HG02884 (cell line): ENCODE data around the gene SNRNP200.
"Not testable (repeated sequence)": the region's sequence is repeated elsewhere in the genome, so short reads cannot be mapped to it uniquely, and the experiment has no call there.

Experiments used
- ATAC-seq: cut with Tn5 transposase; IDR thresholded peaks from one replicate; pipeline ENCODE4 v1.9.1; 2021; ENCODE audit warnings: mild to moderate bottlenecking, moderate library complexity; ENCODE audit not compliant: unreplicated experiment

Gene SNRNP200

DNA sequence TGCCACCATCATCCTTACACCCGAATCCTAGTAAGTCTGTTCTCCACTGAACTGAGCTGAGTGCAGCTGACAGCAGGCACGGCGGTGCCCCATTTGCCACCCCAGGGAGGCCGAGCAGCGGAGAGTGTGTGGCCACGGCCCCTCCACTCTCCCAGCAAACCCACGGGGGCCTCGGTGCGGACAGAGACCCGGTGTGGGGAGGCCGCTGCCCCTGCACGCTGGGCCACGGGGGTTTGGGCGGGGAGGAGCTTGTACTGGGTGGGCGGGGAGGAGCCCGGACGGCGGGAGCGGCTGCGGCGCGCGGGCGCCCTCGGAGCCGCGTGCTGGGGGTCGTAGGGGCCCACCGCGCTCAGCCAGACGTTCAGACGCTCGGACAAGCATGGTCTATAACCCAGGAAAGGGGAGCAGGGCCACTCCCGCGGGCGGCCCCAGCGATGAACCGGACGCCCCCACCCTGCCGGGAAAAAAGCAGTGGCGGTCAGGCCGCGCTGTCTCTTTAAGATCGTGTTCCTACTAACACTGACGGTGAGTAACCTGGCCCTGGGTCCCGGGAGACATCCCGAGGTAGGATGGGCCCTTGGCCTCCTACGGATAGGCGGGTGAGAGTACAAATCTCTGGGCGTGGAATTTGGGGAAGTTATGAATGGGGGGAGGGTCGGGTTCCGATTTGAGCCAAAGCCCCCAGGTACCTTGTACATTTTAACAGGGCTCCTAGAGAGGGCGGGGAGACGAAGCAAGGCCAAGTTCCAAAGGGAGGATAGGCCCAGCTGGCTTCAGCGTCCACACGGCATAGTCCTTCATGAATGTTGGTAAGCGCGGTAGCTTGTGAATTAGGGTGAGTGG is 19.9 kb upstream of the SNRNP200 start, which contains the start of gene ITPRIPL1:
Gene ITPRIPL1, plus strand, starts transcription at position 277 of the 843 bp plus-strand sequence. Its CDS starts 523 bp downstream, at position 800.
- no peak for ATAC-seq

DNA sequence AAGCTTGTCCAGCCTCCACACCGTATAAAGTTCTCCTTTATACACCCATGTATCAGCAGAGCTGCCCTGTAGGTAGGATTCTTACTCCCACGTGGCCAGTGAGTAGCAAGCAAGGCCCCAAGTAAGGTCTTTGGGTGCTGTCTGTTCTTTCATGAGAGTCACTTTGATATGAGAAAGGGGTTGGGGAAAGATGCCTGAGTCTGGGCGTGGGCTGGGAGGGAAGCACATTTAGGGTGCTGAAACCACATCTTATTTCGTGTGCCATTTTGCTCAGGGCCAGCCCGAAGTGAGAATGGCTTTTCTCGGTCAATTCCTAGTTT is 19.3 kb upstream of the SNRNP200 start:
- no peak for ATAC-seq

DNA sequence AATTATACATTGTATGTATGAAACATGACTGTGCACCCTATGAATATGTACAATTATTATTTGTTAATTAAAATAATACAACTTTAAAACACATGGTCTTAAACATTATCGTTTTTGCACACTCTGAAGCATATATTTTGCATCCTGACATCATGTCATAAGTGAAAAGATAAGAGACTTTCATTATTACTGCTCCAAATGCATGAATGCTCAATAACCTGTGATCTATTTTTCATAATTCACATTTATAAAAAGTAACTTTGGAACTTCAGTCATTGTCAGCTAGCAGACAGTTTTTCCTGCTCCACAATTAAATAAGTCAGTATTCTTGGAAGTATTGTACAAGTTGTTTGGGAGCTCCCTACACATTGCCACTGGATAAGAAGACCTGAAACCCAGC is 18.5 kb upstream of the SNRNP200 start:
- ATAC-seq: no peak

- ATAC-seq: no peak
These were observed 15.6 kb upstream of the SNRNP200 start for GRCh38 chr2:96320728-96321622.

- no peak for ATAC-seq
These were observed 15.0 kb upstream of the SNRNP200 start for GRCh38 chr2:96320326-96320725.

DNA sequence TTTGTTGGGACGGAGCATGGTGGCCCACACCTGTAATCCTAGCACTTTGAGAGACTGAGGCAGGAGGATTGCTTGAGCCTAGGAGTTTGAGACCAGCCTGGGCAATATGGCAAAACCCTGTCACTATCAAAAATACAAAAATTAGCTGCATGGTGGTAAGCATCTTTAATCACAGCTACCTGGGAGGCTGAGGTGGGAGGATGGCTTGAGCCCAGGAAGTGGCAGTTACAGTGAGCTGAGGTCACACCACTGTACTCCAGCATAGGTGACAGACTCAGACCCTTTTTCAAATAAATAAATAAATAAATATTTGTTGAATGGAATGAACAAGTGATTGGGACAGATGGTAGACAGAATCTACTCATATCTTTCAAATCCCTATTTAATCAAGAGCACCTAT is 14.1 kb upstream of the SNRNP200 start:
- ATAC-seq: no peak

DNA sequence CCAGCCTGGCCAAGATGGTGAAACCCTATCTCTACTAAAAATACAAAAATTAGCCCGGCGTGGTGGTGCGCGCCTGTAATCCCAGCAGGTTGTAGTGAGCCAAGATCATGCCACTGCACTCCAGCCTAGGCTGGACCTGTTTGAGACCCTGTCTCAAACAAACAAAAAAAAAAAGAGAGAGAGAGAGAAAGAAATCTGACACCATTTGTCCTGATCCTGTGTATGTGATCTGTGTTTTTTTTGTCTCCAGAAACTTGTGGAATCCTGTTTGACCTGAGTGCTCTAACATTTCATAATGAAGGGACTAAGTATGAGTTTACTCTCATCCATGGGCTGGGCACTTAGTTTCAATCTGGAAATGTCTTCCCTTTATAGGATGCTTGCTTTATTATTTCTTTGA is 13.4 kb upstream of the SNRNP200 start:
- no peak for ATAC-seq

- no peak for ATAC-seq
These were observed 12.2 kb upstream of the SNRNP200 start for GRCh38 chr2:96317584-96317997.

GRCh38 chr2:96316999-96317398 is 11.7 kb upstream of the SNRNP200 start:
- ATAC-seq: no peak

DNA sequence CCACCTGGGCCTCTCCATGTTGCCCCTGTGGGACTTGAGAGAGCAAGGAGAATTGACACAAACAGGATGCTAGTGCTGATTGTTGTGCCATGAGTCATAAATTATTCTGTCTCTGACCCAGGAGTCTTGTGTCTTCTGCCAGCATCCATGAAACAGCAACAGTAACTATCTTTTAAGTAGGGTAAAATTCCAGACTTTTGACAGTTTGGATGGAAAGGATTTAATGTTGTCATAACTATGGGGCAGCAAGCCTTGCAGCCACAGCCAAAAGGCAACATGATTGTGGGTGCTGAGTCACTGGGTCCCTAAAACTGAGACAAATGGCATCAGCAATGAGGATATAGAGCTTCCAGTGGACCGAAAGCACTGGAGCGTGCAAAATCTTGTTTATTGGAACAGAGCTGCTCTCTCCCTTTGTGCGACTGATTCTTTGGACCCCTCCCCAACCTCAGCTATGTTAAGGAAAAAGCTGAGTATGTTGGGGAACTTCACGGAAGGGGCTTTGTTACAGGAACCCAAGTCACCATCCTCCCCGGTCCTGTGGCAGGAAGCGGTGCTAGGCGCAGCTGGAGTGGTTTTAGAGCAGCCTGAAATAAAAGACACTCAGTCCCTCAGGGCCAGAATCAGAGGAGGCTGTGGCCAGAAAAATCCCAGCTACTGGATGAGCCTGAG is 10.2 kb upstream of the SNRNP200 start:
- no peak for ATAC-seq

DNA sequence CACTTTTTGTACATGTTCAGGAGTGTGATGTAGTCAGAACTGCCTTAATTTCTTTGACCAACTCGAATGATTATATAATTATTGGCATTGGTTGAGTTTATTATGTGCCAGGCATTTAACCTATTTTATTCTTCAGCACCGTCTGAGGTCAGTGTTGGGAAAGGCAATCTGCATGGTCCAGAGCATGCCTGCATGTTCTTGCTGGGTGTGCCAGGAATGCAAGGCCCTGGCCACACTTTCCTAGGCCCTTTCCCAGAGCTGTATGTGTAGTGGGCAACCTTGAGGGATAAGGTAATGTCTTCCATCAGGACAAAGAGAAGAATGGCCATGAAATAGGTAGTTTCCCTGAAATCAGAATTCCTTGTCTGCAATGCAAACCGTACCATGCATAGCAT is 9.7 kb upstream of the SNRNP200 start:
- ATAC-seq: no peak

DNA sequence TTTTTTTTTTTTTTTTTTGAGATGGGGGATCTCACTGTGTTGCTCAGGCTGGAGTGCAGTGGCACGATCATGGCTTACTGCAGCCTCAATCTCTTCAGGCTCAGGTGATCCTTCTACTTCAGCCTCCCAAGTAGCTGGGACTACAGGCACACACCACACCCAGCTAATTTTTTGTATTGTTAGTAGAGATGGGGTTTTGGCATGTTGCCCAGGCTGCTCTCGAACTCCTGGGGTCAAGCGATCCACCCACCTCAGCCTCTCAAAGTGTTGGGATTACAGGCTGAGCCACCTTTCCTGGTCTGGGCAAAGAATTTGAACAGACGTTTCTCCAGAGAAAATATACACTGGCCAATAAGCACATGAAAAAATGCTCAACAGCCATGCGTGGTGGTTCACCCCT is 2.9 kb upstream of the SNRNP200 start:
- ATAC-seq: no peak

GRCh38 chr2:96306370-96306769 is 1.0 kb upstream of the SNRNP200 start:
- no peak for ATAC-seq

DNA sequence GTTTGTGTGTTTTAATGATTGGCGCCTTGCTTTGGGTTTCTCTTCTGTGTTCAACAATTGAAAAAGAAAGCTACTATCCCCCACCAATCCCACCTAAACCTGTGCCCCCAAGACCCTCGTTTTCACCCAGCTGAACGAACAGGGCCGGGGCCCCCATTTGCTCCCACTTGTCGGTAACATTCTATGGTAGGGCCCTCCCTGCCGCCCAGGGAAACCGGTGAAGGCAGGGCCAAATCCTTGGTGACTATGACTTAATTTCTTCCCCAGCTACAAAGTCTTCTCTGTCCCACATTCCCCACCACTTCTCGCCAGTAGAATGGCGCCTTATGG is 598 bp upstream of the SNRNP200 start:
- no peak for ATAC-seq

- ATAC-seq: no peak
These were observed 740 bp downstream of the SNRNP200 start for GRCh38 chr2:96304606-96305005.

DNA sequence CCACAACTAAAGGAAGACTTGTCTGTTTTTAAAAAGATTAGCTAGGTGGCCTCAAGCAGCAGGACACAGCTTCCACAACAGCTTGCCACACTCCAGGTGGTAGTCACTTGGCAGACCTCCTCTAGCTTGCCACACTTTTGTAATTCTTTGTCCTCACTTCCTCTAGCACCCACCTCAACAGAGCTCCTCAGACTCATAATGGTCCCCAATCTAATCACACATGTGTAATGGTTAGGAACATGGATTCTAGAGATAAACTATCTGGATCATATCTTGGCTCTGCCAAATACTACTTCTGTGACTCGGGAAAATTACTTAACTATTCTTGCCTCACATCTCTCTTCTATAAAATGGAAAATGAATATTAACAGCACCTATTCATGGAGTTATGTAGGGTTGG is 3.5 kb downstream of the SNRNP200 start:
- no peak for ATAC-seq

GRCh38 chr2:96296925-96297324 is 8.4 kb downstream of the SNRNP200 start:
- no peak for ATAC-seq

GRCh38 chr2:96294271-96294670 is 11.1 kb downstream of the SNRNP200 start:
- not testable (repeated sequence) for ATAC-seq

DNA sequence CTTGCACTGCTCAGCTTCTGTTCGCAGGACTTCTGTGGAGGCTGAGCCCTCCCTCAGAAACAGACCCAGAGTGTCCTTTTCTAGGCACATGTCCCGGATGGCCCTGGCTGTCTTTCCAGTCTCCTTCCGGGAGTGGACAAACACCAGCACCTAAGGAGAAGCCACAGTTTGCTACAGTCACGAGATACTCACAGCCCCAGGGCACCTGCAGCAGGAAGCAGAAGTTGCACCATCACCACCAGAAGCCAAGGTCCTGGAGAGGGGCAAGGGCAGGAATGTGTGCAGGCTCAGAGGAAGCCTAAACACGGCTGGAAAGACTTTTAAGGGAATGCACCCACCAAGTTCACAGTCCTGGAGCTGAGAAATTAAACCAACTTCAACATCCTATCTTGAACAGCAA is 13.6 kb downstream of the SNRNP200 start:
- ATAC-seq: no peak

- no peak for ATAC-seq
These were observed 18.0 kb downstream of the SNRNP200 start for GRCh38 chr2:96287273-96287856.

- ATAC-seq: no peak
These were observed 28.4 kb downstream of the SNRNP200 start for GRCh38 chr2:96276787-96277499.
